Lower leg skin (tissue), 4 donors: ENCODE data around the gene PPA1. TPM values are rescaled to one million over a fixed set of nuclear protein-coding genes. Genes with fewer than 3 reads are reported as not detected.

Source experiments
- DNase-seq, 2 donors: peaks; one replicate each; pipeline ENCODE4 v3.0.0-alpha.2; 2019; ENCODE audit warnings: low spot score in 2 of 2
- H3K4me3 ChIP-seq: fragments of 200-600 bp; sonication (generic); 2 replicates; pipeline ENCODE4 v1.5.1; 2017; ENCODE audit warnings: mild to moderate bottlenecking, low read depth; ENCODE audit not compliant: poor library complexity, severe bottlenecking
- POLR2A ChIP-seq, 2 donors: fragments of 450-650 bp; IDR thresholded peaks; one replicate each; pipeline ENCODE4 v1.6.1; 2016 to 2017; ENCODE audit warnings: antibody characterized with exemption in 2 of 2, mild to moderate bottlenecking in 1 of 2, moderate library complexity in 1 of 2
- WGBS, 2 donors: methylation state at CpG; one replicate each; pipeline ENCODE4 v1.1.5; 2018; 5-methylcytosine and 5-hydroxymethylcytosine counted together
- intact Hi-C: fragments of 100-400 bp; cut with DNase I; formaldehyde crosslinking; loops from one replicate; pipeline ENCODE4 v1.15.0; 2023; ENCODE audit warnings: low total_unique reads
- total RNA-seq, 4 donors: library from RNA; depleted of rRNA; stranded (reverse); fragments of >200 nt; gene quantifications; one replicate each; pipeline ENCODE4 v1.1.0, GENCODE V29; 2016
- TF ChIP-seq, protein P1 (sequence below), 3 donors: fragments of 450-650 bp; IDR thresholded peaks; one replicate each; pipeline ENCODE4 v1.5.1; 2016; ENCODE audit warnings: antibody characterized with exemption in 3 of 3, mild to moderate bottlenecking in 3 of 3, moderate library complexity in 2 of 3

Gene PPA1
- 100 to 1,000 TPM in 2 of 4 donors, 10 to 100 TPM in 2; 69.7 to 147 (median 96.9) TPM for total RNA-seq

- TF ChIP-seq, protein P1, sequence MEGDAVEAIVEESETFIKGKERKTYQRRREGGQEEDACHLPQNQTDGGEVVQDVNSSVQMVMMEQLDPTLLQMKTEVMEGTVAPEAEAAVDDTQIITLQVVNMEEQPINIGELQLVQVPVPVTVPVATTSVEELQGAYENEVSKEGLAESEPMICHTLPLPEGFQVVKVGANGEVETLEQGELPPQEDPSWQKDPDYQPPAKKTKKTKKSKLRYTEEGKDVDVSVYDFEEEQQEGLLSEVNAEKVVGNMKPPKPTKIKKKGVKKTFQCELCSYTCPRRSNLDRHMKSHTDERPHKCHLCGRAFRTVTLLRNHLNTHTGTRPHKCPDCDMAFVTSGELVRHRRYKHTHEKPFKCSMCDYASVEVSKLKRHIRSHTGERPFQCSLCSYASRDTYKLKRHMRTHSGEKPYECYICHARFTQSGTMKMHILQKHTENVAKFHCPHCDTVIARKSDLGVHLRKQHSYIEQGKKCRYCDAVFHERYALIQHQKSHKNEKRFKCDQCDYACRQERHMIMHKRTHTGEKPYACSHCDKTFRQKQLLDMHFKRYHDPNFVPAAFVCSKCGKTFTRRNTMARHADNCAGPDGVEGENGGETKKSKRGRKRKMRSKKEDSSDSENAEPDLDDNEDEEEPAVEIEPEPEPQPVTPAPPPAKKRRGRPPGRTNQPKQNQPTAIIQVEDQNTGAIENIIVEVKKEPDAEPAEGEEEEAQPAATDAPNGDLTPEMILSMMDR (IDR thresholded peaks at IDR 0.05) = no peak
- peak in 1 of 2 donors; percentile 1 for TF ChIP-seq POLR2A (IDR thresholded peaks at IDR 0.05)
- H3K4me3 ChIP-seq = peak within 1 kb of the TSS; percentile 85
- peak; percentile 96 to 99 for DNase-seq
- 1 to 2% methylated on average over 38 to 65 of the region's 74 CpGs for WGBS, 2 donors
- intact Hi-C loops = loop anchor here (5.0 kb wide), 1 partner anchor 514 kb away; no protein-coding TSS in a partner anchor
These were observed at the start of gene PPA1 for GRCh38 chr10:70233109-70233938. TSS of gene PPA1 (minus strand) at chr10:70233429. CDS start at chr10:70233327, 102 bp downstream.

GRCh38 chr10:70281609-70282008 lies 48.4 kb upstream of the PPA1 start:
- no peak overlapping the region for H3K4me3 ChIP-seq
- no peak for DNase-seq
- intact Hi-C loops = no loop called here
- 52 to 64% methylated on average over 1 of the region's 1 CpG for WGBS, 2 donors
- TF ChIP-seq POLR2A (IDR thresholded peaks at IDR 0.05) = no peak
- TF ChIP-seq, protein P1 (IDR thresholded peaks at IDR 0.05) = no peak

GRCh38 chr10:70280099-70280498 lies 46.9 kb upstream of the PPA1 start:
- intact Hi-C loops = no loop called here
- WGBS, 2 donors = 89% methylated on average over 6 of the region's 6 CpGs
- TF ChIP-seq, protein P1 (IDR thresholded peaks at IDR 0.05) = no peak
- TF ChIP-seq POLR2A (IDR thresholded peaks at IDR 0.05) = no peak
- H3K4me3 ChIP-seq = no peak overlapping the region
- DNase-seq = no peak

DNA sequence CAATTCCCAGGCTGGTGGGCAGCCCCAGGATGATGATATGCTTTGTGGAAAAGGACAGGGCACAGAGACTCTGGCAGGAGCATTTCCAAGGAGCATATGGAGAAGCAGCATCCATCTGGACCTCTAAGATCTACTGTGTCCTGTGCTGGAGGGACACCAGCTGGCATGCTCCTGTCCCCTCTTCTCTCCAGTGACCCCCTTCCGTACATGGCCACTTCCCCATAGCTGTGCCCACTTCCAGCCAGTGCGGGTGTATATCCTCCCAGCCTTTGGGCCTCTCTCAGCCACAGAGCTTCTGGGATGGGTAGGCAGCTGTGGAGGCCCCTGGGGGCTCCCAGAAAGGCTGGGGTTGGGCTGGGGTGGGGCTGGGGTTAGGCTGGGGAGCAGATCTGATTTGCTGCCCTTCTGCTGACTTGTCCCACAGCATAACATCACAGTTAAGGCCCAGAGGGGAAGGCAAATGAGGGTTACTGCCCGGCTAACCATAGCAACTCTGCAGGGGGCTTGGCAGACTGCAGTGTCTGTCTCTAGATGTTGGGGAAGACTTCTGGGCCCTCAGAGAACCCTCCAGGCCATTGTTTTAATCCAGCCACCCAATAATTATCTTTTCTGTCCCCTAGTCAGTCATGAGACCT lies 44.3 kb upstream of the PPA1 start:
- no peak for DNase-seq
- no peak for TF ChIP-seq POLR2A (IDR thresholded peaks at IDR 0.05)
- TF ChIP-seq, protein P1 (IDR thresholded peaks at IDR 0.05) = no peak
- intact Hi-C loops = no loop called here
- H3K4me3 ChIP-seq = no peak overlapping the region
- 88 to 97% methylated on average over 3 of the region's 3 CpGs for WGBS, 2 donors

DNA sequence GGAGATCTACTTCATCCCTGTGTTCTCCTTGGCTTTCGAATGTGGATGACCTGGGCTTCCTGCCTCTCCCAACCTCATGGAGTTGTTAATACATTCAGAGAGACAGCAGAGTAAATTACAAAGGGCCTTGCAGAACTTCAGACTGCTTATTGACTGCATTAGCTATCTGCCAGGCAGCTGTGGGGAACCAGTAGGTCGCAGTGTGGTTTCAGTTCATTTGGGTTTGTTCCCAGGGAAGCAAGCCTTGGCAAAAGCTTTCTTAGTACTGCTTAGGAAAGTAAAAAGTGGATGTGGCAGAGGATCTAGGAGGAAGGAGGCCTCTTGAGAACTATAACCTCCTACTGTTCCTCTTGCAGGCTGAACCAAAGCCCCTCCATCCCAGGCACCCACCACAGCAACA lies 41.4 kb upstream of the PPA1 start:
- intact Hi-C loops = no loop called here
- no peak for DNase-seq

More for the DNA sequence above, 41.4 kb upstream of the PPA1 start:
- TF ChIP-seq, protein P1 (IDR thresholded peaks at IDR 0.05) = no peak
- no peak for TF ChIP-seq POLR2A (IDR thresholded peaks at IDR 0.05)
- no peak overlapping the region for H3K4me3 ChIP-seq
- 44 to 47% methylated on average over 2 of the region's 2 CpGs for WGBS, 2 donors
